Measurements from ENCODE around the gene STIMATE. TPM values are rescaled to one million over a fixed set of nuclear protein-coding genes. Genes with fewer than 3 reads are reported as not detected.

Gene STIMATE
- total RNA-seq (6.0 TPM), polyA plus RNA-seq (ENCODE audit: insufficient read depth in 1 of 8, insufficient read length in 8 of 8, low replicate concordance in 1 of 8) (1 to 10 TPM; 6.4 to 10.0 (median 8.0) TPM)
- long read RNA-seq, donor 1, full-length matches to known transcripts = 2 of 2 reads
- long read RNA-seq, donor 1, partial matches to known transcripts = 0 of 2 reads
- long read RNA-seq, donor 1, other reads (novel, unspliced or antisense) = 0 of 2 reads
- long read RNA-seq, donor 2 = 0 reads
- long read RNA-seq, donor 3, full-length matches to known transcripts = 1 of 1 reads
- long read RNA-seq, donor 3, partial matches to known transcripts = 0 of 1 reads
- long read RNA-seq, donor 3, other reads (novel, unspliced or antisense) = 0 of 1 reads
- long read RNA-seq, donor 4, full-length matches to known transcripts = 3 of 3 reads
- long read RNA-seq, donor 4, partial matches to known transcripts = 0 of 3 reads
- long read RNA-seq, donor 4, other reads (novel, unspliced or antisense) = 0 of 3 reads
- long read RNA-seq, donor 5, full-length matches to known transcripts = 7 of 7 reads
- long read RNA-seq, donor 5, partial matches to known transcripts = 0 of 7 reads
- long read RNA-seq, donor 5, other reads (novel, unspliced or antisense) = 0 of 7 reads
- long read RNA-seq, donor 6, full-length matches to known transcripts = 6 of 6 reads
- long read RNA-seq, donor 6, partial matches to known transcripts = 0 of 6 reads
- long read RNA-seq, donor 6, other reads (novel, unspliced or antisense) = 0 of 6 reads
- long read RNA-seq, donor 7 = 0 reads
- long read RNA-seq, donor 8, full-length matches to known transcripts = 1 of 1 reads
- long read RNA-seq, donor 8, partial matches to known transcripts = 0 of 1 reads
- long read RNA-seq, donor 8, other reads (novel, unspliced or antisense) = 0 of 1 reads
- long read RNA-seq, donor 9, full-length matches to known transcripts = 1 of 1 reads
- long read RNA-seq, donor 9, partial matches to known transcripts = 0 of 1 reads
- long read RNA-seq, donor 9, other reads (novel, unspliced or antisense) = 0 of 1 reads
- long read RNA-seq, donor 10, full-length matches to known transcripts = 3 of 3 reads
- long read RNA-seq, donor 10, partial matches to known transcripts = 0 of 3 reads
- long read RNA-seq, donor 10, other reads (novel, unspliced or antisense) = 0 of 3 reads
- long read RNA-seq, donor 11 = 0 reads

- peak; percentile 93 for DNase-seq
- H3K9me3 ChIP-seq (replicated peaks; ENCODE audit: control insufficient read depth, low read depth, low read length) = no peaks in the 10 kb centered on the region
- peaks cover 19% of the 10 kb centered on the region for H3K4me1 ChIP-seq (ENCODE audit: control insufficient read depth, insufficient read depth, low read length)
- H3K27me3 ChIP-seq (ENCODE audit: control insufficient read depth, insufficient read depth, low read length) = no peaks in the 10 kb centered on the region
- no peak within 1 kb of the TSS for H3K27ac ChIP-seq (ENCODE audit: low read length)
- H3K36me3 ChIP-seq (ENCODE audit: control insufficient read depth, insufficient read depth, low read length) = peaks cover 9% of the 10 kb centered on the region
- WGBS (ENCODE audit: insufficient coverage) = under 1% methylated on average over 75 of the region's 85 CpGs
- peak within 1 kb of the TSS; percentile 78 for H3K4me3 ChIP-seq (ENCODE audit: low read length)
Observed at GRCh38 chr3:52897130-52898122, at the start of gene STIMATE. Gene STIMATE (minus strand): TSS chr3:52897548. CDS start chr3:52897450, 98 bp downstream.

- H3K9me3 ChIP-seq (replicated peaks; ENCODE audit: control insufficient read depth, low read depth, low read length) = no peaks in the 10 kb centered on the region
- H3K27me3 ChIP-seq (ENCODE audit: control insufficient read depth, insufficient read depth, low read length) = no peaks in the 10 kb centered on the region
- H3K4me1 ChIP-seq (ENCODE audit: control insufficient read depth, insufficient read depth, low read length) = no peaks in the 10 kb centered on the region
- H3K27ac ChIP-seq (ENCODE audit: low read length) = no peak overlapping the region
- DNase-seq = no peak
- H3K4me3 ChIP-seq (ENCODE audit: low read length) = no peak overlapping the region
- no peaks in the 10 kb centered on the region for H3K36me3 ChIP-seq (ENCODE audit: control insufficient read depth, insufficient read depth, low read length)
Observed at GRCh38 chr3:52939600-52939999, 42.3 kb upstream of the STIMATE start.

- DNase-seq = peak; percentile 69
- H3K27me3 ChIP-seq (ENCODE audit: control insufficient read depth, insufficient read depth, low read length) = no peaks in the 10 kb centered on the region
- H3K36me3 ChIP-seq (ENCODE audit: control insufficient read depth, insufficient read depth, low read length) = no peaks in the 10 kb centered on the region
- H3K9me3 ChIP-seq (replicated peaks; ENCODE audit: control insufficient read depth, low read depth, low read length) = no peaks in the 10 kb centered on the region
- H3K4me3 ChIP-seq (ENCODE audit: low read length) = no peak overlapping the region
- no peak overlapping the region for H3K27ac ChIP-seq (ENCODE audit: low read length)
- H3K4me1 ChIP-seq (ENCODE audit: control insufficient read depth, insufficient read depth, low read length) = no peaks in the 10 kb centered on the region
- WGBS (ENCODE audit: insufficient coverage) = no CpG with 5 or more reads among the region's 8 CpGs
Observed at GRCh38 chr3:52934630-52935530, 37.5 kb upstream of the STIMATE start.

- Histone ChIP-seq H3K27ac (ENCODE audit: low read length) (no peak overlapping the region), H3K36me3 (ENCODE audit: control insufficient read depth, insufficient read depth, low read length) (peaks cover 3% of the 10 kb centered on the region), H3K4me3 (ENCODE audit: low read length) (no peak overlapping the region), H3K27me3 (ENCODE audit: control insufficient read depth, insufficient read depth, low read length) (no peaks in the 10 kb centered on the region), H3K9me3 (replicated peaks; ENCODE audit: control insufficient read depth, low read depth, low read length) (no peaks in the 10 kb centered on the region), H3K4me1 (ENCODE audit: control insufficient read depth, insufficient read depth, low read length) (no peaks in the 10 kb centered on the region)
- 79% methylated on average over 2 of the region's 2 CpGs for WGBS (ENCODE audit: insufficient coverage)
- DNase-seq = no peak
Observed at GRCh38 chr3:52931889-52932288, 34.5 kb upstream of the STIMATE start.

GRCh38 chr3:52931328-52931727 is 34.0 kb upstream of the STIMATE start:
- WGBS (ENCODE audit: insufficient coverage) = 100% methylated on average over 1 of the region's 6 CpGs
- no peaks in the 10 kb centered on the region for H3K4me1 ChIP-seq (ENCODE audit: control insufficient read depth, insufficient read depth, low read length)
- H3K36me3 ChIP-seq (ENCODE audit: control insufficient read depth, insufficient read depth, low read length) = peaks cover 3% of the 10 kb centered on the region
- no peak overlapping the region for H3K27ac ChIP-seq (ENCODE audit: low read length)
- H3K9me3 ChIP-seq (replicated peaks; ENCODE audit: control insufficient read depth, low read depth, low read length) = no peaks in the 10 kb centered on the region
- no peaks in the 10 kb centered on the region for H3K27me3 ChIP-seq (ENCODE audit: control insufficient read depth, insufficient read depth, low read length)
- no peak overlapping the region for H3K4me3 ChIP-seq (ENCODE audit: low read length)
- no peak for DNase-seq

GRCh38 chr3:52930748-52931147 is 33.4 kb upstream of the STIMATE start:
- no peaks in the 10 kb centered on the region for H3K9me3 ChIP-seq (replicated peaks; ENCODE audit: control insufficient read depth, low read depth, low read length)
- no CpG with 5 or more reads among the region's 3 CpGs for WGBS (ENCODE audit: insufficient coverage)
- no peak overlapping the region for H3K27ac ChIP-seq (ENCODE audit: low read length)
- H3K4me3 ChIP-seq (ENCODE audit: low read length) = no peak overlapping the region
- peaks cover 3% of the 10 kb centered on the region for H3K36me3 ChIP-seq (ENCODE audit: control insufficient read depth, insufficient read depth, low read length)
- H3K27me3 ChIP-seq (ENCODE audit: control insufficient read depth, insufficient read depth, low read length) = no peaks in the 10 kb centered on the region
- no peak for DNase-seq
- no peaks in the 10 kb centered on the region for H3K4me1 ChIP-seq (ENCODE audit: control insufficient read depth, insufficient read depth, low read length)

GRCh38 chr3:52926554-52926953 is 29.2 kb upstream of the STIMATE start:
- H3K4me3 ChIP-seq (ENCODE audit: low read length) = no peak overlapping the region
- no peaks in the 10 kb centered on the region for H3K9me3 ChIP-seq (replicated peaks; ENCODE audit: control insufficient read depth, low read depth, low read length)
- 78% methylated on average over 2 of the region's 2 CpGs for WGBS (ENCODE audit: insufficient coverage)
- H3K4me1 ChIP-seq (ENCODE audit: control insufficient read depth, insufficient read depth, low read length) = no peaks in the 10 kb centered on the region
- peaks cover 5% of the 10 kb centered on the region for H3K36me3 ChIP-seq (ENCODE audit: control insufficient read depth, insufficient read depth, low read length)
- H3K27me3 ChIP-seq (ENCODE audit: control insufficient read depth, insufficient read depth, low read length) = no peaks in the 10 kb centered on the region
- H3K27ac ChIP-seq (ENCODE audit: low read length) = no peak overlapping the region
- no peak for DNase-seq

GRCh38 chr3:52925405-52926313 is 28.3 kb upstream of the STIMATE start:
- no peaks in the 10 kb centered on the region for H3K27me3 ChIP-seq (ENCODE audit: control insufficient read depth, insufficient read depth, low read length)
- H3K4me3 ChIP-seq (ENCODE audit: low read length) = no peak overlapping the region
- DNase-seq = no peak
- no peak overlapping the region for H3K27ac ChIP-seq (ENCODE audit: low read length)
- H3K9me3 ChIP-seq (replicated peaks; ENCODE audit: control insufficient read depth, low read depth, low read length) = no peaks in the 10 kb centered on the region
- H3K4me1 ChIP-seq (ENCODE audit: control insufficient read depth, insufficient read depth, low read length) = no peaks in the 10 kb centered on the region
- H3K36me3 ChIP-seq (ENCODE audit: control insufficient read depth, insufficient read depth, low read length) = peaks cover 5% of the 10 kb centered on the region
- 100% methylated on average over 1 of the region's 6 CpGs for WGBS (ENCODE audit: insufficient coverage)

All from muscle of leg (tissue), 16 donors.